Epidermal melanocyte (primary cell): ENCODE data around the gene TMSB10.
"Not testable (repeated sequence)": the region's sequence is repeated elsewhere in the genome, so short reads cannot be mapped to it uniquely, and the experiment has no call there.

Experiments used
- DNase-seq: peaks from one replicate; pipeline ENCODE4 v3.0.0; 2011; ENCODE audit warnings: low spot score; ENCODE audit not compliant: insufficient read length

The TMSB10 gene

GRCh38 chr2:84931384-84931821 is 25.9 kb downstream of the TMSB10 start:
- DNase-seq: no peak

- DNase-seq: no peak
Observed at GRCh38 chr2:84938194-84938879, 32.9 kb downstream of the TMSB10 start.

- no peak for DNase-seq
Observed at GRCh38 chr2:84939426-84940087, 34.1 kb downstream of the TMSB10 start.

DNA sequence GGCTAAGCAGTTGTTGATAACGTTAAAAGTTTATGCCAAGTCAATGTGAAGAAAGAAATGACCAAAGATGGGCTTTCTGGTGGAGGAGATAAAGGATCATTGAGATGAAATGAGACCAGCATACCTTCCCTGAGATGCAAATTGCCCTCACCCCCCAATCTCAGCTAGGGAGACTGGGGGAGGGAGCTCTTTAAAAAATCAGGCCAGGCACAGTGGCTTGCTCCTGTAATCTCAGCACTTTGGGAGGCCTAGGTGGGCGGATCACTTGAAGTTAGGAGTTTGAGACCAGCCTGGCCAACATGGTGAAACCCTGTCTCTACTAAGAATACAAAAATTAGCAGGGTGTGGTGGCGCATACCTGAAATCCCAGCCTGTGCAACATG is 34.6 kb downstream of the TMSB10 start:
- DNase-seq: no peak

- DNase-seq: no peak
Observed at GRCh38 chr2:84940831-84941412, 35.5 kb downstream of the TMSB10 start.

DNA sequence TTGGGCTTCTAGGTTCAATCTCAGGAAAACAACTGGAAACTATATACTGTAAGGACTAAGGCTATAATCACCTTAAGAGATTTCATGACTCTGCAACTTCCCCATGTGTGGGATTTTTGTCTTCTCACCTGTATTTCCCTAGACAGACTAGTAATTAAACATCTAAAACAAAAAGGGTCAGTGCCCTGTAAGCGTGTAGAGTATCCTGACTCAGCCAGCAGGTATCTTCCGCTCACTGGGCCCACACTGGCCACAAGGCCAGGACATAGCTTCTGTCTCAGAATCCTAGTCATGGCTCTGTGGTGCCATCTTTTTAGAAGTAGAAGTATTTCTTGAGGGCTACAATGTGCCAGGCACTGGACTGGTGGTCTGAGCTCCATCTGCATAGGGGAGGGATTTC is 36.7 kb downstream of the TMSB10 start:
- no peak for DNase-seq

DNA sequence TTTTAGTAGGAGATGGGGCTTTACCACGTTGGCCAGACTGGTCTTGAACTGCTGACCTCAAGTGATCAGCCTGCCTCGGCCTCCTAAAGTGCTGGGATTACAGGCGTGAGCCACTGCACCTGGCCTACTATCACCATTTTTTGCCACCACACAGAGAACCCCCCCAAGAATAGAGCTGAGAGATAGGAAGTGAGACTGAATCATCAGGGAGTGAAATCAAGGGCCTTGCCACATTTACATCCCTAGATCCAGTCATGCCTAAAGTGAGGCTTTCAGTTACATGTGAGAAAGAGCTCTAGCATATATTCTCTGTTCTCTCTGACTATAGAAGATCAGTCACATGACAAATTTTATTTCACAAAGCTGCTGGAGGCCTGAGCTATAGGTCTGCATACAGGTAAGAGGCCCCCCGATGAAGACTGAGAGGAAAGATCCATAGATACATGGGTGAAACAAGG is 37.5 kb downstream of the TMSB10 start:
- DNase-seq: no peak

GRCh38 chr2:84944295-84944909 is 38.9 kb downstream of the TMSB10 start:
- DNase-seq: no peak

- DNase-seq: not testable (repeated sequence)
Observed at GRCh38 chr2:84945838-84946203, 40.4 kb downstream of the TMSB10 start.

DNA sequence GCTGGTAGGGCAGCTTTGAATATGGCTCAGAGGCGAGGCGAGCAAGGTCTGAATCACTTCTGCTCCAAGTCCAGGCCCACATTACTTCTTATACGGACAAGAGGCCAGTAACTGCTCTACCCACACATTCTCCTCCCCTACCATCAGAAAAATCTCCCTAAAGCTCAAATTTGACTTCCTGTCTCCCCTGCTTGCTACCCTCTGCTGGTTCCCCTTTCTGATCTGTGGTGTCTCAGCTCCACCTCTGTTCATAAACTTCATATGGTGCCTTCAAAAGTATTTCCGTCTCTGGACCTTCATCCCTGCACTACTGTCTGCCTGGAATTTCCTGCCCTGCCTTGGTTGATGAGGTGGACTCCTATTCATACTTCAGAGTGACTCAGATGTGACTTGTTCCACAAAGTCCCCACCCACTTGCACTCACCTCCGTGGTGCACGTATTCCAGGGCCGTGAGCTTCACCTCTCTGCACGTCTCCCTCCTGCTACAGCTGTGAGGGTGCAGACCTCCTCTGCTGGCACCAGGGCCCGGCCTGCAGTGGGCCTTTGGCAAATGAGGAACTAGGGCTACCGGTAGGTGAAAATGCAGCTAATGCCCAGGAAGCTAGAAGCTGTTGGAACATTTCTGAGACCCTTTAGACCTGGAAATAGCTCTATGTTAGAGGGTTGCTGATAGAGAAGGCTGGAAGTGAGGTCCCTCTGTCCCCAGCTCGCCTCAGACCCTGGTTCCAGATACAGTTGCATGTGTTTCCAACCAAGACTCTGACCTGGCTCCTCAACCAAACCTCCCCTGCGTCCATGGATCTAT is 41.0 kb downstream of the TMSB10 start:
- DNase-seq: no peak

GRCh38 chr2:84947010-84947593 is 41.6 kb downstream of the TMSB10 start:
- no peak for DNase-seq

DNA sequence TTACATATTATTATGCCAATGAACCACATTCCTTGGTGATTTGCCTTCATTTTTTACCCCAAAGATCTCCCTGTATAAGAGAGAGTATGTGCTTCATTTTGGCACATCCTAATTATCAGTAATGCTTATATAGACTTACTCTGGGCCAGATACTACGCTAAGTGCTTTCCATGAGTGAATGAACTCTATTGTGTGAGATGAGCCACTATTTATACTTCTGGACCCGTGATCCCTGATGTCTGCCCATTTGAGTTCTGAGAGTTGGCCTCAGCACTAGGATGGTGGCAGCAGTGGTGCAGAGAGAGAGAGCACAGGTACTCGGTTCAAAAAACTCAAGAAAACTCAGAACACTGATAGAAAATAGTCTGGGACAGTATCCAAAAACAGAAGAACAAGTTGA is 48.1 kb downstream of the TMSB10 start:
- no peak for DNase-seq

DNA sequence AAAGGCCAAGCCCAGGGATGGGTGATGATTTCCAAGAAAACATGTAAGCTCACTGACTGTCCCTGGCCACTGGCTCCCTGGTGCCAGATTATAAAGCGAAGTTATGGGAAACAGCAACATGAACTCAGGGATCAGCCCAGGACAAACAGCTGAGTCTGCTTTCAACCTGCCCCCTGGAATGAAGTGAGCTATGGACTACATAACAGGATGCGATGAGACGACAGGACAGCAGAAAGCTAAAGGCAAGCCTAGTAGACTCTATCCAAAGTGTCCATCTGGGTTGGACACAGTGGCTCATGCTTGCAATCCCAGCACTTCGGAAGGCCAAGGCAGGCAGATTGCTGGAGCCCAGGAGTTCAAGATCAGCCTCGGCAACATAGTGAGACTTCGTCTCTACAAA is 48.9 kb downstream of the TMSB10 start:
- no peak for DNase-seq
